WTC11 (cell line): ENCODE results near the gene ZNF606. TPM values are rescaled to one million over a fixed set of nuclear protein-coding genes. Genes with fewer than 3 reads are reported as not detected.
A peak's percentile ranks its signal among the peaks of the same experiment; 100 is the strongest.

Experiments used
- ATAC-seq: fragments of 200-7000 bp; cut with Tn5 transposase; 2 replicates; pipeline ENCODE4 v1.10.0; 2021; ENCODE audit warnings: mild to moderate bottlenecking, moderate library complexity
- CTCF ChIA-PET: fragments of 300-600 bp; sonication (Branson Sonifier 250); formaldehyde crosslinking; loops from one replicate; lab custom pipeline; 2021; ENCODE audit warnings: antibody characterized with exemption; lab: Charles Lee
- POLR2A ChIA-PET: fragments of 350-600 bp; sonication (Branson Sonifier 250); formaldehyde crosslinking; loops from one replicate; lab custom pipeline; 2021; ENCODE audit warnings: antibody characterized with exemption; lab: Charles Lee
- DNase-seq: peaks from one replicate; pipeline ENCODE4 v3.0.0; 2021; ENCODE audit warnings: low spot score
- H3K27ac Mint-ChIP-seq: 2 replicates; pipeline ENCODE4 v1.8.0; 2021; ENCODE audit warnings: mixed read lengths
- H3K27me3 Mint-ChIP-seq: 2 replicates; pipeline ENCODE4 v1.8.0; 2021; ENCODE audit warnings: low read depth, mild to moderate bottlenecking, moderate library complexity, mixed read lengths
- H3K36me3 Mint-ChIP-seq: 2 replicates; pipeline ENCODE4 v1.8.0; 2021; ENCODE audit warnings: mixed read lengths
- H3K4me1 Mint-ChIP-seq: 2 replicates; pipeline ENCODE4 v1.8.0; 2022; ENCODE audit warnings: mixed read lengths
- H3K4me3 Mint-ChIP-seq: 2 replicates; pipeline ENCODE4 v1.8.0; 2021; ENCODE audit warnings: mild to moderate bottlenecking, moderate library complexity, mixed read lengths
- H3K9me3 Mint-ChIP-seq: 2 replicates; pipeline ENCODE4 v1.8.0; 2021; ENCODE audit warnings: mixed read lengths
- ATF1 ChIP-seq: sonication (generic); formaldehyde crosslinking; IDR thresholded peaks from 2 replicates; pipeline ENCODE4 v1.8.1; 2023; ENCODE audit warnings: mild to moderate bottlenecking, moderate library complexity, missing genetic modification reagents
- CREM ChIP-seq: sonication (generic); formaldehyde crosslinking; IDR thresholded peaks from 2 replicates; pipeline ENCODE4 v1.8.1; 2022; ENCODE audit warnings: mild to moderate bottlenecking, missing genetic modification reagents, moderate library complexity
- FOXP1 ChIP-seq: sonication (generic); formaldehyde crosslinking; IDR thresholded peaks from 2 replicates; pipeline ENCODE4 v1.8.0; 2022; ENCODE audit warnings: missing genetic modification reagents, mild to moderate bottlenecking, moderate library complexity, borderline replicate concordance
- GABPB1 ChIP-seq: sonication (generic); formaldehyde crosslinking; IDR thresholded peaks from 2 replicates; pipeline ENCODE4 v1.8.1; 2023; ENCODE audit warnings: mild to moderate bottlenecking, missing genetic modification reagents
- JAZF1 ChIP-seq: fragments of 250-450 bp; sonication (Bioruptor Pico); IDR thresholded peaks from 2 replicates; pipeline ENCODE4 v1.9.0; 2021; ENCODE audit warnings: moderate library complexity, mild to moderate bottlenecking, inconsistent platforms
- MYBL2 ChIP-seq: sonication (generic); formaldehyde crosslinking; IDR thresholded peaks from 2 replicates; pipeline ENCODE4 v1.8.1; 2023; ENCODE audit warnings: mild to moderate bottlenecking, moderate library complexity, missing genetic modification reagents
- NFATC4 ChIP-seq: fragments of 250-450 bp; sonication (Bioruptor Pico); IDR thresholded peaks from 2 replicates; pipeline ENCODE4 v1.9.0; 2021; ENCODE audit warnings: mild to moderate bottlenecking
- NFYB ChIP-seq: sonication (generic); formaldehyde crosslinking; conservative IDR thresholded peaks from 2 replicates; pipeline ENCODE4 v1.8.0; 2022; ENCODE audit warnings: low read depth, missing genetic modification reagents
- NR1H2 ChIP-seq: sonication (generic); formaldehyde crosslinking; IDR thresholded peaks from 2 replicates; pipeline ENCODE4 v1.9.0; 2021; ENCODE audit warnings: mild to moderate bottlenecking, moderate library complexity, missing genetic modification reagents
- NR3C1 ChIP-seq: sonication (generic); formaldehyde crosslinking; conservative IDR thresholded peaks from 2 replicates; pipeline ENCODE4 v1.8.1; 2023; ENCODE audit warnings: low read depth, mild to moderate bottlenecking, missing genetic modification reagents
- SOX15 ChIP-seq: fragments of 250-450 bp; sonication (Bioruptor Pico); IDR thresholded peaks from 2 replicates; pipeline ENCODE4 v1.9.0; 2021; ENCODE audit warnings: mild to moderate bottlenecking
- ZNF121 ChIP-seq: sonication (generic); formaldehyde crosslinking; IDR thresholded peaks from 2 replicates; pipeline ENCODE4 v1.8.0; 2023; ENCODE audit warnings: missing genetic modification reagents
- ZNF232 ChIP-seq: sonication (generic); formaldehyde crosslinking; IDR thresholded peaks from 2 replicates; pipeline ENCODE4 v1.8.0; 2022; ENCODE audit warnings: mild to moderate bottlenecking, missing genetic modification reagents
- ZNF263 ChIP-seq: sonication (generic); formaldehyde crosslinking; IDR thresholded peaks from 2 replicates; pipeline ENCODE4 v1.8.1; 2022; ENCODE audit warnings: low read depth, mild to moderate bottlenecking, moderate library complexity, missing genetic modification reagents
- ZNF671 ChIP-seq: fragments of 250-450 bp; sonication (Bioruptor Pico); IDR thresholded peaks from 2 replicates; pipeline ENCODE4 v1.8.0; 2021; ENCODE audit warnings: mild to moderate bottlenecking
- total RNA-seq: library from RNA; stranded (reverse); gene quantifications from 3 replicates; pipeline ENCODE4 v1.2.3, GENCODE V29; 2021
- TF ChIP-seq, protein P1 (sequence below): sonication (generic); formaldehyde crosslinking; IDR thresholded peaks from 2 replicates; pipeline ENCODE4 v1.8.1; 2023; ENCODE audit warnings: mild to moderate bottlenecking, moderate library complexity, missing genetic modification reagents
- TF ChIP-seq, protein P2 (sequence below): fragments of 250-450 bp; sonication (Bioruptor Pico); IDR thresholded peaks from 2 replicates; pipeline ENCODE4 v1.9.0; 2021; ENCODE audit warnings: mild to moderate bottlenecking
- TF ChIP-seq, protein P3 (sequence below): sonication (generic); formaldehyde crosslinking; conservative IDR thresholded peaks from 2 replicates; pipeline ENCODE4 v1.8.1; 2023; ENCODE audit warnings: mild to moderate bottlenecking, low read depth, missing genetic modification reagents, moderate library complexity
- TF ChIP-seq, protein P4 (sequence below): sonication (generic); formaldehyde crosslinking; IDR thresholded peaks from 2 replicates; pipeline ENCODE4 v1.8.0; 2022; ENCODE audit warnings: mild to moderate bottlenecking, missing genetic modification reagents
- TF ChIP-seq, protein P5 (sequence below): sonication (generic); formaldehyde crosslinking; IDR thresholded peaks from 2 replicates; pipeline ENCODE4 v1.8.0; 2022; ENCODE audit warnings: mild to moderate bottlenecking, missing genetic modification reagents
- TF ChIP-seq, protein P6 (sequence below): fragments of 250-450 bp; sonication (Bioruptor Pico); conservative IDR thresholded peaks from 2 replicates; pipeline ENCODE4 v1.9.0; 2021; ENCODE audit warnings: mild to moderate bottlenecking
- TF ChIP-seq, protein P7 (sequence below): sonication (generic); formaldehyde crosslinking; IDR thresholded peaks from 2 replicates; pipeline ENCODE4 v1.8.1; 2022; ENCODE audit warnings: mild to moderate bottlenecking, missing genetic modification reagents, moderate library complexity, borderline replicate concordance

Gene ZNF606
- total RNA-seq, 1 experiment from 2014 or later: 26.1 TPM

DNA sequence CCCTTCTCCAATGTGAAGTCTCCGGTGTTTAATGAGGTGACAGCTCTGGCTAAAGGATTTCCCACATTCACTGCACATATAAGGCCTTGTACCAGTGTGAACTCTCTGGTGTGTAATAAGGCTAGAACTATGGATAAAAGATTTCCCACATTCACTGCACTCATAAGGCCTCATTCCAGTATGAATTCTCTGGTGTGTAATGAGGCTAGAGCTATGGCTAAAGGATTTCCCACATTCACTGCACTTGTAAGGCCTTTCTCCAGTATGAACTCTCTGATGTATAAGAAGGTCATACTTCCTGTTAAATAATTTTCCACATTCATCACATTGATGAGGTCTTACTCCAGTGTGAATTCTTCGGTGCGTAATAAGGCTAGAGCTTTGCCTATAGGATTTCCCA is 61.0 kb downstream of the ZNF606 start:
- DNase-seq: no peak
- H3K27ac Mint-ChIP-seq: no peak overlapping the region
- no peak overlapping the region for H3K4me3 Mint-ChIP-seq
- H3K4me1 Mint-ChIP-seq: peaks cover 11% of the 10 kb centered on the region
- H3K9me3 Mint-ChIP-seq: no peaks in the 10 kb centered on the region
- no peaks in the 10 kb centered on the region for H3K27me3 Mint-ChIP-seq
- POLR2A ChIA-PET: no interaction called here
- ATAC-seq: no peak
- H3K36me3 Mint-ChIP-seq: peaks cover 33% of the 10 kb centered on the region
- no peak for TF ChIP-seq NR1H2 (CRISPR knock-in tag)
- no peak for TF ChIP-seq ZNF121 (CRISPR knock-in tag)
- TF ChIP-seq NFYB (CRISPR knock-in tag): no peak
- TF ChIP-seq, protein P1, sequence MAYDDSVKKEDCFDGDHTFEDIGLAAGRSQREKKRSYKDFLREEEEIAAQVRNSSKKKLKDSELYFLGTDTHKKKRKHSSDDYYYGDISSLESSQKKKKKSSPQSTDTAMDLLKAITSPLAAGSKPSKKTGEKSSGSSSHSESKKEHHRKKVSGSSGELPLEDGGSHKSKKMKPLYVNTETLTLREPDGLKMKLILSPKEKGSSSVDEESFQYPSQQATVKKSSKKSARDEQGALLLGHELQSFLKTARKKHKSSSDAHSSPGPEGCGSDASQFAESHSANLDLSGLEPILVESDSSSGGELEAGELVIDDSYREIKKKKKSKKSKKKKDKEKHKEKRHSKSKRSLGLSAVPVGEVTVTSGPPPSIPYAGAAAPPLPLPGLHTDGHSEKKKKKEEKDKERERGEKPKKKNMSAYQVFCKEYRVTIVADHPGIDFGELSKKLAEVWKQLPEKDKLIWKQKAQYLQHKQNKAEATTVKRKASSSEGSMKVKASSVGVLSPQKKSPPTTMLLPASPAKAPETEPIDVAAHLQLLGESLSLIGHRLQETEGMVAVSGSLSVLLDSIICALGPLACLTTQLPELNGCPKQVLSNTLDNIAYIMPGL (CRISPR knock-in tag): no peak
- TF ChIP-seq MYBL2 (CRISPR knock-in tag): no peak
- TF ChIP-seq, protein P2, sequence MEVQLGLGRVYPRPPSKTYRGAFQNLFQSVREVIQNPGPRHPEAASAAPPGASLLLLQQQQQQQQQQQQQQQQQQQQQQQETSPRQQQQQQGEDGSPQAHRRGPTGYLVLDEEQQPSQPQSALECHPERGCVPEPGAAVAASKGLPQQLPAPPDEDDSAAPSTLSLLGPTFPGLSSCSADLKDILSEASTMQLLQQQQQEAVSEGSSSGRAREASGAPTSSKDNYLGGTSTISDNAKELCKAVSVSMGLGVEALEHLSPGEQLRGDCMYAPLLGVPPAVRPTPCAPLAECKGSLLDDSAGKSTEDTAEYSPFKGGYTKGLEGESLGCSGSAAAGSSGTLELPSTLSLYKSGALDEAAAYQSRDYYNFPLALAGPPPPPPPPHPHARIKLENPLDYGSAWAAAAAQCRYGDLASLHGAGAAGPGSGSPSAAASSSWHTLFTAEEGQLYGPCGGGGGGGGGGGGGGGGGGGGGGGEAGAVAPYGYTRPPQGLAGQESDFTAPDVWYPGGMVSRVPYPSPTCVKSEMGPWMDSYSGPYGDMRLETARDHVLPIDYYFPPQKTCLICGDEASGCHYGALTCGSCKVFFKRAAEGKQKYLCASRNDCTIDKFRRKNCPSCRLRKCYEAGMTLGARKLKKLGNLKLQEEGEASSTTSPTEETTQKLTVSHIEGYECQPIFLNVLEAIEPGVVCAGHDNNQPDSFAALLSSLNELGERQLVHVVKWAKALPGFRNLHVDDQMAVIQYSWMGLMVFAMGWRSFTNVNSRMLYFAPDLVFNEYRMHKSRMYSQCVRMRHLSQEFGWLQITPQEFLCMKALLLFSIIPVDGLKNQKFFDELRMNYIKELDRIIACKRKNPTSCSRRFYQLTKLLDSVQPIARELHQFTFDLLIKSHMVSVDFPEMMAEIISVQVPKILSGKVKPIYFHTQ: no peak
- TF ChIP-seq GABPB1 (CRISPR knock-in tag): no peak
- no peak for TF ChIP-seq CREM (CRISPR knock-in tag)
- TF ChIP-seq, protein P3, sequence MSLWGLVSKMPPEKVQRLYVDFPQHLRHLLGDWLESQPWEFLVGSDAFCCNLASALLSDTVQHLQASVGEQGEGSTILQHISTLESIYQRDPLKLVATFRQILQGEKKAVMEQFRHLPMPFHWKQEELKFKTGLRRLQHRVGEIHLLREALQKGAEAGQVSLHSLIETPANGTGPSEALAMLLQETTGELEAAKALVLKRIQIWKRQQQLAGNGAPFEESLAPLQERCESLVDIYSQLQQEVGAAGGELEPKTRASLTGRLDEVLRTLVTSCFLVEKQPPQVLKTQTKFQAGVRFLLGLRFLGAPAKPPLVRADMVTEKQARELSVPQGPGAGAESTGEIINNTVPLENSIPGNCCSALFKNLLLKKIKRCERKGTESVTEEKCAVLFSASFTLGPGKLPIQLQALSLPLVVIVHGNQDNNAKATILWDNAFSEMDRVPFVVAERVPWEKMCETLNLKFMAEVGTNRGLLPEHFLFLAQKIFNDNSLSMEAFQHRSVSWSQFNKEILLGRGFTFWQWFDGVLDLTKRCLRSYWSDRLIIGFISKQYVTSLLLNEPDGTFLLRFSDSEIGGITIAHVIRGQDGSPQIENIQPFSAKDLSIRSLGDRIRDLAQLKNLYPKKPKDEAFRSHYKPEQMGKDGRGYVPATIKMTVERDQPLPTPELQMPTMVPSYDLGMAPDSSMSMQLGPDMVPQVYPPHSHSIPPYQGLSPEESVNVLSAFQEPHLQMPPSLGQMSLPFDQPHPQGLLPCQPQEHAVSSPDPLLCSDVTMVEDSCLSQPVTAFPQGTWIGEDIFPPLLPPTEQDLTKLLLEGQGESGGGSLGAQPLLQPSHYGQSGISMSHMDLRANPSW (CRISPR knock-in tag): no peak
- no peak for TF ChIP-seq ZNF232 (CRISPR knock-in tag)
- no peak for TF ChIP-seq ATF1 (CRISPR knock-in tag)
- TF ChIP-seq ZNF263 (CRISPR knock-in tag): no peak
- TF ChIP-seq, protein P4, sequence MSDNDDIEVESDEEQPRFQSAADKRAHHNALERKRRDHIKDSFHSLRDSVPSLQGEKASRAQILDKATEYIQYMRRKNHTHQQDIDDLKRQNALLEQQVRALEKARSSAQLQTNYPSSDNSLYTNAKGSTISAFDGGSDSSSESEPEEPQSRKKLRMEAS (CRISPR knock-in tag): no peak
- no peak for TF ChIP-seq JAZF1 (CRISPR knock-in tag)
- TF ChIP-seq FOXP1: no peak
- TF ChIP-seq, all 79 proteins: peak for 0
- CTCF ChIA-PET: no interaction called here

DNA sequence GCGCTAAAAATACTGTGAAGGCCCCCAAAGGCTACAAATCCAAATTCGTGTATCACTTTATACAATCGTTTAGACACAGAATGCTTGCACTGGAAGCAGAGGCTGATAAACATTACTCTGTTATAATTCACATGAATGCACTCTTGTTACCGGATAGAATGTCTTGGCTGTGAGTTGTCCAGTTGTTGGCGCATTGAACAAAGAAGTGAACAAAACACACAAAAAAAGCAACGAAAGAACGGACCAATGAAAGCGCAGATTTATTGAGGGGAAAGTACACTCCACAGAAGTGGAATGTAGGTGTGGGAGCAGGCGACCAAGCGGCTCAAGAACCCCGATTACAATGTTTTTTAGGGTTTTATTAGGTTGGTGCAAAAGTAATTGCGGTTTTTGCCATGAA is 66.9 kb downstream of the ZNF606 start:
- POLR2A ChIA-PET: interaction anchor here (0.5 to 1.8 kb wide), 10 partner anchors 19 to 322 kb away, joined by 3 to 13 read pairs (median 3); partner anchors contain the start of genes ZNF134, ZNF135, ZNF417 and ZNF586
- no peaks in the 10 kb centered on the region for H3K9me3 Mint-ChIP-seq
- H3K27me3 Mint-ChIP-seq: no peaks in the 10 kb centered on the region
- peak overlapping the region; percentile 74; the same call in 1 of the 2 replicates for H3K27ac Mint-ChIP-seq
- DNase-seq (no peak), ATAC-seq (no peak)
- H3K4me1 Mint-ChIP-seq: peaks cover 14% of the 10 kb centered on the region
- H3K36me3 Mint-ChIP-seq: peaks cover 46% of the 10 kb centered on the region
- H3K4me3 Mint-ChIP-seq: peak overlapping the region; percentile 100
- CTCF ChIA-PET: interaction anchor here (0.6 to 1.2 kb wide), 8 partner anchors 12 to 220 kb away, joined by 3 to 4 read pairs (median 3); partner anchors contain the start of gene ZNF417
- TF ChIP-seq, protein P5, sequence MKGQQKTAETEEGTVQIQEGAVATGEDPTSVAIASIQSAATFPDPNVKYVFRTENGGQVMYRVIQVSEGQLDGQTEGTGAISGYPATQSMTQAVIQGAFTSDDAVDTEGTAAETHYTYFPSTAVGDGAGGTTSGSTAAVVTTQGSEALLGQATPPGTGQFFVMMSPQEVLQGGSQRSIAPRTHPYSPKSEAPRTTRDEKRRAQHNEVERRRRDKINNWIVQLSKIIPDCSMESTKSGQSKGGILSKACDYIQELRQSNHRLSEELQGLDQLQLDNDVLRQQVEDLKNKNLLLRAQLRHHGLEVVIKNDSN (CRISPR knock-in tag): no peak
- TF ChIP-seq, protein P6, sequence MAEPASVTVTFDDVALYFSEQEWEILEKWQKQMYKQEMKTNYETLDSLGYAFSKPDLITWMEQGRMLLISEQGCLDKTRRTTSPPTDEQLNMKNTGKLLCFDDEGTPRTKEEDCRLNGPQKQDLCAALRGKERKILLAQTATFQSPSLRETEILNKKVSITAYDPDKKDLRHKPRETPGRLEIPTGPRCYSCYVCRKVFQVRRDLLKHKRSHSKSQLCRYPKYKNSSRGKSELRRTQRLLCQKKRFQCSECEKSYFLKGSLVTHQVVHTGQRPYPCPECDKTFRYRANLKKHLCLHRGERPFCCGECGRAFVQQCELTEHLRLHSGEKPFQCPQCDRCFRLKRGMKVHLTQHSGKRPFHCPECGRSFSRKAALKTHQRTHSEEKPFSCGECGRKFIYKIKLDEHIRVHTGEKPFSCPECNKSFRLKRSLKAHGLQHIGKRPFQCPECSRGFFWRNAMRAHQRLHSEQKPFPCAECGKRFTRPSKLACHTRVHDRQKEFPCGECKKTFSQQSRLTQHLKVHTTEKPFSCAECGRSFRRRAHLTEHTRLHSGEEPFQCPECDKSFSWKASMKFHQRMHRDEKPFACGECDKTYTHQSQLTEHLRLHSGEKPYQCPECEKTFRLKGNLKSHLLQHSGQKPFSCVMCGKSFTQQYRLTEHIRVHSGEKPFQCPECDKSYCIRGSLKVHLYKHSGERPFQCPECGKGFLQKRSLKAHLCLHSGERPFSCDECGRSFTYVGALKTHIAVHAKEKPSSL: no peak
- no peak for TF ChIP-seq SOX15
- no peak for TF ChIP-seq NR3C1
- no peak for TF ChIP-seq ZNF232 (CRISPR knock-in tag)
- TF ChIP-seq NFATC4: no peak
- TF ChIP-seq, protein P7, sequence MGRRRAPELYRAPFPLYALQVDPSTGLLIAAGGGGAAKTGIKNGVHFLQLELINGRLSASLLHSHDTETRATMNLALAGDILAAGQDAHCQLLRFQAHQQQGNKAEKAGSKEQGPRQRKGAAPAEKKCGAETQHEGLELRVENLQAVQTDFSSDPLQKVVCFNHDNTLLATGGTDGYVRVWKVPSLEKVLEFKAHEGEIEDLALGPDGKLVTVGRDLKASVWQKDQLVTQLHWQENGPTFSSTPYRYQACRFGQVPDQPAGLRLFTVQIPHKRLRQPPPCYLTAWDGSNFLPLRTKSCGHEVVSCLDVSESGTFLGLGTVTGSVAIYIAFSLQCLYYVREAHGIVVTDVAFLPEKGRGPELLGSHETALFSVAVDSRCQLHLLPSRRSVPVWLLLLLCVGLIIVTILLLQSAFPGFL (CRISPR knock-in tag): no peak
- no peak for TF ChIP-seq ZNF671 (CRISPR knock-in tag)
